ENCODE results near the gene DLGAP1. TPM values are rescaled to one million over a fixed set of nuclear protein-coding genes. Genes with fewer than 3 reads are reported as not detected.

Gene DLGAP1
- polyA plus RNA-seq, 1 experiment, result 0.09 TPM

GRCh38 chr18:4438938-4439337 is 16.2 kb downstream of the DLGAP1 start:
- Histone ChIP-seq H3K27me3 (ENCODE audit: control insufficient read depth, insufficient read depth, low read length) (no peaks in the 10 kb centered on the region), H3K4me3 (ENCODE audit: low read depth, low read length) (no peak overlapping the region), H3K9me3 (ENCODE audit: control insufficient read depth, insufficient read depth, low read length) (peaks cover 13% of the 10 kb centered on the region), H3K27ac (ENCODE audit: low read depth, low read length) (no peak overlapping the region)
- CTCF ChIA-PET, result interaction anchor here (0.6 kb wide), 1 partner anchor 300 kb away, joined by 4 read pairs; no protein-coding TSS in a partner anchor
- no peak for TF ChIP-seq CTCF (IDR thresholded peaks at IDR 0.05; ENCODE audit: low read depth, low read length)
- DNase-seq (ENCODE audit: low read depth, low spot score), result no peak
- POLR2A ChIA-PET, result no interaction called here

- CTCF ChIA-PET, result no interaction called here
- no peaks in the 10 kb centered on the region for H3K27me3 ChIP-seq (ENCODE audit: control insufficient read depth, insufficient read depth, low read length)
- no peak overlapping the region for H3K27ac ChIP-seq (ENCODE audit: low read depth, low read length)
- H3K4me3 ChIP-seq (ENCODE audit: low read depth, low read length), result no peak overlapping the region
- POLR2A ChIA-PET, result no interaction called here
- DNase-seq (ENCODE audit: low read depth, low spot score), result no peak
- H3K9me3 ChIP-seq (ENCODE audit: control insufficient read depth, insufficient read depth, low read length), result peaks cover 3% of the 10 kb centered on the region; the same call in 1 of the 2 replicates
- TF ChIP-seq CTCF (IDR thresholded peaks at IDR 0.05; ENCODE audit: low read depth, low read length), result no peak
These were observed 21.4 kb downstream of the DLGAP1 start for GRCh38 chr18:4433717-4434116.

GRCh38 chr18:4430836-4431235 is 24.3 kb downstream of the DLGAP1 start:
- no peak for DNase-seq (ENCODE audit: low read depth, low spot score)
- no peak for TF ChIP-seq CTCF (IDR thresholded peaks at IDR 0.05; ENCODE audit: low read depth, low read length)
- Histone ChIP-seq H3K27me3 (ENCODE audit: control insufficient read depth, insufficient read depth, low read length) (no peaks in the 10 kb centered on the region), H3K27ac (ENCODE audit: low read depth, low read length) (no peak overlapping the region), H3K9me3 (ENCODE audit: control insufficient read depth, insufficient read depth, low read length) (peaks cover 9% of the 10 kb centered on the region), H3K4me3 (ENCODE audit: low read depth, low read length) (no peak overlapping the region)
- ChIA-PET CTCF (no interaction called here), POLR2A (no interaction called here)

GRCh38 chr18:4417714-4418113 is 37.4 kb downstream of the DLGAP1 start:
- H3K4me3 ChIP-seq (ENCODE audit: low read depth, low read length), result no peak overlapping the region
- peaks cover 6% of the 10 kb centered on the region; the same call in 1 of the 2 replicates for H3K9me3 ChIP-seq (ENCODE audit: control insufficient read depth, insufficient read depth, low read length)
- ChIA-PET POLR2A (no interaction called here), CTCF (no interaction called here)
- DNase-seq (ENCODE audit: low read depth, low spot score), result no peak
- no peak overlapping the region for H3K27ac ChIP-seq (ENCODE audit: low read depth, low read length)
- H3K27me3 ChIP-seq (ENCODE audit: control insufficient read depth, insufficient read depth, low read length), result no peaks in the 10 kb centered on the region
- TF ChIP-seq CTCF (IDR thresholded peaks at IDR 0.05; ENCODE audit: low read depth, low read length), result no peak

GRCh38 chr18:4416976-4417375 is 38.1 kb downstream of the DLGAP1 start:
- no peak for TF ChIP-seq CTCF (IDR thresholded peaks at IDR 0.05; ENCODE audit: low read depth, low read length)
- POLR2A ChIA-PET, result no interaction called here
- Histone ChIP-seq H3K27me3 (ENCODE audit: control insufficient read depth, insufficient read depth, low read length) (no peaks in the 10 kb centered on the region), H3K27ac (ENCODE audit: low read depth, low read length) (no peak overlapping the region), H3K9me3 (ENCODE audit: control insufficient read depth, insufficient read depth, low read length) (peaks cover 12% of the 10 kb centered on the region; the same call in 1 of the 2 replicates), H3K4me3 (ENCODE audit: low read depth, low read length) (no peak overlapping the region)
- no peak for DNase-seq (ENCODE audit: low read depth, low spot score)
- CTCF ChIA-PET, result no interaction called here

Data from AG04450 (cell line).